ENCODE measurements around the gene MYOCOS. TPM values are rescaled to one million over a fixed set of nuclear protein-coding genes. Genes with fewer than 3 reads are reported as not detected.

The MYOCOS gene
- total RNA-seq, 1 experiment from 2014 or later = not detected

DNA sequence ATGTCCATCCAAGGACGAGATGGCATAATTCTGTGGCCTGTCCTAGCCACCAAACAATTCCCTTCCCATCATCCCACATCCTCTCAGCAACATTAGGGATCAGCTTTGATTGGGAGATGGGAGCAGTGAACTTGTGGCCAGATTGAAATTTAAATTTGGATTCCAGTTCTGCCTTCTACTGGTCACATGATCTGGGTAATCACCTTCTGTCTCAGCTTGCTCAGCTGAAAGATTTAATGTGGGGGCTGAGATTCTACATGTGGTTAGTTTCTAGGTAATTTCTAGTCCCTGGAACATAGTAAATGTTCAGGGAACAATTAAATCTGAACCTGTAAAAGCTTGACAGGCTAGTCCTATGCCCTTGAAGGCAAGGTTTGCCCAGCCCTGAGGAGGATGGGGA, 3.2 kb downstream of the MYOCOS start:
- Histone ChIP-seq H3K79me2 (ENCODE audit: insufficient read depth, low read length) (no peaks in the 10 kb centered on the region), H3K4me1 (ENCODE audit: control insufficient read depth in 1 of 2, insufficient read depth in 2 of 2, low read length in 2 of 2) (no peaks in the 10 kb centered on the region), H3K4me3 (replicated peaks in 1 of 2; ENCODE audit: low read depth in 1 of 2, low read length in 2 of 2) (no peak overlapping the region), H3K27ac (ENCODE audit: low read depth, low read length) (no peak overlapping the region), H4K20me1 (ENCODE audit: insufficient read depth) (no peaks in the 10 kb centered on the region), H3K9me3 (ENCODE audit: control insufficient read depth in 1 of 2, insufficient read depth in 1 of 2, low read depth in 1 of 2, low read length in 2 of 2) (no peaks in the 10 kb centered on the region), H3K27me3 (ENCODE audit: insufficient read depth, low read length) (no peaks in the 10 kb centered on the region), H3K9ac (ENCODE audit: low read length) (no peak overlapping the region), H3K36me3 (ENCODE audit: control insufficient read depth in 1 of 2, insufficient read depth in 2 of 2, low read length in 2 of 2) (no peaks in the 10 kb centered on the region), H3K9me2 (ENCODE audit: insufficient read depth) (no peaks in the 10 kb centered on the region), H2AFZ (ENCODE audit: low read depth, low read length, poor library complexity, severe bottlenecking) (no peak overlapping the region), H3K4me2 (ENCODE audit: low read length) (no peak overlapping the region)
- ChIA-PET POLR2A (no interaction called here), RAD21 (ENCODE audit: low non-redundant PET in 1 of 2, low total read pairs in 2 of 2, uncharacterized antibody in 2 of 2, unreplicated experiment in 2 of 2) (no interaction called here), CTCF (interaction anchor here (1.5 kb wide), 1 partner anchor 20 kb away, joined by 4 read pairs; no protein-coding TSS in a partner anchor)
- no TSS peak for BruUV-seq (replicated peaks)
- TF ChIP-seq ZNF274 (IDR thresholded peaks at IDR 0.05; ENCODE audit: low read depth, low read length) (no peak), SIN3A (IDR thresholded peaks at IDR 0.05; ENCODE audit: low read depth) (no peak), JUND (IDR thresholded peaks at IDR 0.05) (no peak), CBX3 (IDR thresholded peaks at IDR 0.05; ENCODE audit: low read depth) (no peak), TCF7L2 (IDR thresholded peaks at IDR 0.05; ENCODE audit: borderline replicate concordance, extremely low read depth, insufficient read depth, insufficient read length) (no peak), RAD21 (IDR thresholded peaks at IDR 0.05; ENCODE audit: low read depth) (no peak)
- DNase-seq (ENCODE audit: low read depth, low spot score) = no peak
- no peak for ATAC-seq
- intact Hi-C loops (cut with micrococcal nuclease) = no loop called here

- intact Hi-C loops (cut with micrococcal nuclease) = no loop called here
These were observed 5.0 kb downstream of the MYOCOS start for GRCh38 chr1:171627020-171627419.

More at GRCh38 chr1:171627020-171627419, 5.0 kb downstream of the MYOCOS start:
- no peaks in the 10 kb centered on the region for H3K9me3 ChIP-seq (ENCODE audit: control insufficient read depth in 1 of 2, insufficient read depth in 1 of 2, low read depth in 1 of 2, low read length in 2 of 2)
- no peaks in the 10 kb centered on the region for H3K4me1 ChIP-seq (ENCODE audit: control insufficient read depth in 1 of 2, insufficient read depth in 2 of 2, low read length in 2 of 2)
- no peaks in the 10 kb centered on the region for H3K36me3 ChIP-seq (ENCODE audit: control insufficient read depth in 1 of 2, insufficient read depth in 2 of 2, low read length in 2 of 2)
- DNase-seq (ENCODE audit: low read depth, low spot score) = no peak
- RAD21 ChIA-PET (ENCODE audit: low non-redundant PET in 1 of 2, low total read pairs in 2 of 2, uncharacterized antibody in 2 of 2, unreplicated experiment in 2 of 2) = no interaction called here
- no peaks in the 10 kb centered on the region for H3K27me3 ChIP-seq (ENCODE audit: insufficient read depth, low read length)
- H3K79me2 ChIP-seq (ENCODE audit: insufficient read depth, low read length) = no peaks in the 10 kb centered on the region
- H4K20me1 ChIP-seq (ENCODE audit: insufficient read depth) = no peaks in the 10 kb centered on the region
- TF ChIP-seq RAD21 (IDR thresholded peaks at IDR 0.05; ENCODE audit: low read depth) (no peak), EZH2 (IDR thresholded peaks at IDR 0.05) (no peak), CBX3 (IDR thresholded peaks at IDR 0.05; ENCODE audit: low read depth) (no peak), FOSL1 (IDR thresholded peaks at IDR 0.05; ENCODE audit: low read depth) (no peak), CTCF (IDR thresholded peaks at IDR 0.05 in 2 of 3, conservative IDR thresholded peaks at IDR 0.05 in 1 of 3; ENCODE audit: borderline replicate concordance in 1 of 3, insufficient read depth in 1 of 3, low read depth in 2 of 3, low read length in 2 of 3) (no peak), SIN3A (IDR thresholded peaks at IDR 0.05; ENCODE audit: low read depth) (no peak), SRF (IDR thresholded peaks at IDR 0.05; ENCODE audit: low read depth) (no peak)
- H3K4me2 ChIP-seq (ENCODE audit: low read length) = no peak overlapping the region
- CTCF ChIA-PET = no interaction called here
- ATAC-seq = no peak
- H3K9ac ChIP-seq (ENCODE audit: low read length) = no peak overlapping the region
- H3K27ac ChIP-seq (ENCODE audit: low read depth, low read length) = no peak overlapping the region
- no peak overlapping the region for H2AFZ ChIP-seq (ENCODE audit: low read depth, low read length, poor library complexity, severe bottlenecking)
- no peaks in the 10 kb centered on the region for H3K9me2 ChIP-seq (ENCODE audit: insufficient read depth)
- no peak overlapping the region for H3K4me3 ChIP-seq (replicated peaks in 1 of 2; ENCODE audit: low read depth in 1 of 2, low read length in 2 of 2)
- POLR2A ChIA-PET = no interaction called here
- BruUV-seq (replicated peaks) = no TSS peak
